Activated naive CD4-positive, alpha-beta T cell treated with anti-CD3 and anti-CD28 coated beads, Interleukin-2, amount 50 U/mL, for 24 hours (primary cell): ENCODE data around the gene ABCA1.

Experiments used
- H3K27ac Mint-ChIP-seq: one replicate; pipeline ENCODE4 v1.8.0; 2021; ENCODE audit warnings: mild to moderate bottlenecking, mixed read lengths
- H3K27me3 Mint-ChIP-seq: one replicate; pipeline ENCODE4 v1.8.0; 2021; ENCODE audit warnings: mixed read lengths
- H3K36me3 Mint-ChIP-seq: one replicate; pipeline ENCODE4 v1.8.0; 2021; ENCODE audit warnings: mixed read lengths
- H3K4me1 Mint-ChIP-seq: one replicate; pipeline ENCODE4 v1.8.0; 2021; ENCODE audit warnings: mixed read lengths
- H3K4me3 Mint-ChIP-seq: one replicate; pipeline ENCODE4 v1.8.0; 2021; ENCODE audit warnings: mild to moderate bottlenecking, mixed read lengths
- H3K9me3 Mint-ChIP-seq: one replicate; pipeline ENCODE4 v1.8.0; 2021; ENCODE audit warnings: mixed read lengths

ABCA1 gene

DNA sequence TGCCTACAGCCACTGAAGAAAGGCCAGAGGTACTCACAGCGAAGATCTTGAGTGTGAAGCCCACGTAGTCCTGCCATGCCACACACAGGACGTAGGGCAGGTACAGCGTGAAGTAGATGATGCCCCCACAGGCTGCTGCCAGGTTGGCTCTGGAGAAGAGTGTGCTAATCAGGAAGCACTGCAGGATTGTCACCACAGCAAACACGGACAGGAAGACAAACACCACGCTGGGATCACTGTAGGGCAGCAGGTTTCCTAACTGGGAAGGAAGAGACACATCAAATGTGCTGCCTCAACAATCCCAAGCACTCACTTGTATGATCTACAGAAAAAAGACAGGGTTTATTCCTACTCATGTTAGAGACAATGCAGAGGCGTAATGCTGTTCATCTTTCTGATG, 101.0 kb downstream of the ABCA1 start:
- H3K4me1 Mint-ChIP-seq, result no peaks in the 10 kb centered on the region
- H3K27ac Mint-ChIP-seq, result no peak overlapping the region
- H3K9me3 Mint-ChIP-seq, result no peaks in the 10 kb centered on the region
- peaks cover 30% of the 10 kb centered on the region for H3K36me3 Mint-ChIP-seq
- no peaks in the 10 kb centered on the region for H3K27me3 Mint-ChIP-seq
- no peak overlapping the region for H3K4me3 Mint-ChIP-seq

DNA sequence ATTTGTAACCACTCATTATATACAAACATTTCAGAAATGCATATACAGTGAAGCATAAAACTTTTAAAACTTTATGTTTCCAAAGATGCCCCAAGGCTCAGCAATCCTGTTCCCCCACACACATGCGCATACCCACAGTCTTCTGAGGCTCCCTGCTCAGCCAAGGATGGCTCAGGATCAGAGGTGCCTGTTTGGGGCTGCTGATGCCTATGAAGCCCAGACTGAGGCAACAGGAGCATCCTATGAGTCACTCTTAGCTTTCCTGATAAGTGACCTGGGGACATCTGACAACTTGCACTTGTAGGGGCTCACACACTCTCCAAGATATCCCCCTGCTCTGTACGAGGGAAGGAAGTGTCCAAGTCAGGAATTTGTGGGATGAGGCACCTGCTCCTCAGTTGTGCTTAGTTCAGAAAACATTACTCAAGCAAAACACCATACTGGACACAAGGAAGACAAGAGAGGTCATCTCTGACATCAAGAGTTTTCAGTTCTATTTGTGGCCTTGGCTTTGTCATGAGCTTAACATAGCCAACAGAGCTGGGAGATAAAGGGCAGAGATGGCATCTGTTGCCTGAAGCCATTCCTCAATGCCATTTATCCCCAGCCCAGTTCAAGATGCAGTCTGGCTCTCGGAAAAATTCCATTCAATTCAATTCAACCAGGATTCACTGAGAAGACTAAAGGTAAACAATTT, 101.7 kb downstream of the ABCA1 start:
- Mint-ChIP-seq H3K27me3 (no peaks in the 10 kb centered on the region), H3K36me3 (peaks cover 26% of the 10 kb centered on the region)

DNA sequence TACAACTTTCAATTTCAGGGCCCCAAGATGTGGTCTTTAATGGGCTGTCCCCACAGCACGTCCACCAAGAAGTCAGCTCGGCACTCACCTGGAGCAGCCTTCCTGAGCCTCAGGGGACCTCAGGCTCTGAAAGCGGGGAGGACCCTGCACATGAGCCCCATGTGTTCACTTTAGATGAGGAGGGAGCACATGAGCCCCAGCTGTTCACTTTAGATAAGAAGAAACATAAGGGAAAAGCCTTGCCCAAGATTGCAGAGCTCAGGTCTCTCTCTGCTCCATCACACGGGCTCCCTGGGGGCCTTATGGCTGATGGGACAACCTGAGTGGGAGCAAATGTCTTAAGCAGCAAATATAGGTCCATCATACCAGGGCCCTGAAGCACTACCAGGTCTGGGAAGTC, 107.6 kb downstream of the ABCA1 start:
- Mint-ChIP-seq H3K27ac (no peak overlapping the region), H3K36me3 (peaks cover 26% of the 10 kb centered on the region), H3K4me3 (no peak overlapping the region)

More for the DNA sequence above, 101.7 kb downstream of the ABCA1 start:
- Mint-ChIP-seq H3K4me3 (no peak overlapping the region), H3K27ac (peak overlapping the region; percentile 17), H3K9me3 (no peaks in the 10 kb centered on the region), H3K4me1 (no peaks in the 10 kb centered on the region)

DNA sequence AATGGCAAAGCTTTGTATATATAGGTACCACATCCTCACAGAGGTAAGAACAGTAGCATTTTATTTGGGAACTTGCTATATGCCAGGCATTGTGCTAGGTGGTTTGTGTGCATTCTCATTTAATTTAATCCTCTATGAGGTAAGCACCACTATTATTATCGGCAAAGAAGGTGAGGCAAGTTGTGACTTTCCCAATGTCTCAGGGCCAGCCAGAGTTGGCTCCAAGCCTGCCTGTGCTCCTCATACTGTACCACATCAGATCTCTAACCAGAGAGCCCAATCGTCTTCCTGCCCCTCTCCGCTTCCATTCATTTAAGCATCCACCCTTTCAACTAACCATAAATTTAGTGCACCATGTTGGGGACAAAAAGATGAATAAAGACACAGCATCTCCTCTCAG, 108.9 kb downstream of the ABCA1 start:
- Mint-ChIP-seq H3K9me3 (no peaks in the 10 kb centered on the region), H3K27ac (no peak overlapping the region), H3K27me3 (no peaks in the 10 kb centered on the region), H3K36me3 (peaks cover 23% of the 10 kb centered on the region), H3K4me1 (no peaks in the 10 kb centered on the region), H3K4me3 (no peak overlapping the region)

More for the DNA sequence above, 107.6 kb downstream of the ABCA1 start:
- Mint-ChIP-seq H3K27me3 (no peaks in the 10 kb centered on the region), H3K4me1 (no peaks in the 10 kb centered on the region), H3K9me3 (no peaks in the 10 kb centered on the region)

DNA sequence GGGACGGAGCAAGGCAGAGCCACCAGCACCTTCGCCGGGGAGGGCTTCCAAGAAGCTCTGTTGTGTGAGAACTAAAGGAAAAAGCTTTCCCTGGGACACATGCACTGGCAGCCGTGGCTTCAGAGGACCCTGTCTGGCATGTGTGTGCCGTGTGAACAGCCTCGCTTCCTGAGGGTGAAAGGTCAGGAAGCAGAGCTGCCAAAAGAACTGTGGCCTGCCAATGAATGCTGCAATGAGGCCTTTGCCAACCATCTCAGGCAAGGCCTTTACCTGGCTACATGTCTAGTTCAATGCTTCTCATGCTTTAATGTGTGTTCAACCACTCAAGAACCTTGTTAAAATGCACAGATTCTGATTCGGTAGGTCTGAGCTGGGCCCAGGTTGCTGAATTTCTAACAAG, 110.5 kb downstream of the ABCA1 start:
- H3K4me3 Mint-ChIP-seq, result no peak overlapping the region
- no peak overlapping the region for H3K27ac Mint-ChIP-seq
- H3K9me3 Mint-ChIP-seq, result no peaks in the 10 kb centered on the region
- no peaks in the 10 kb centered on the region for H3K27me3 Mint-ChIP-seq
- H3K36me3 Mint-ChIP-seq, result peaks cover 18% of the 10 kb centered on the region
- no peaks in the 10 kb centered on the region for H3K4me1 Mint-ChIP-seq

DNA sequence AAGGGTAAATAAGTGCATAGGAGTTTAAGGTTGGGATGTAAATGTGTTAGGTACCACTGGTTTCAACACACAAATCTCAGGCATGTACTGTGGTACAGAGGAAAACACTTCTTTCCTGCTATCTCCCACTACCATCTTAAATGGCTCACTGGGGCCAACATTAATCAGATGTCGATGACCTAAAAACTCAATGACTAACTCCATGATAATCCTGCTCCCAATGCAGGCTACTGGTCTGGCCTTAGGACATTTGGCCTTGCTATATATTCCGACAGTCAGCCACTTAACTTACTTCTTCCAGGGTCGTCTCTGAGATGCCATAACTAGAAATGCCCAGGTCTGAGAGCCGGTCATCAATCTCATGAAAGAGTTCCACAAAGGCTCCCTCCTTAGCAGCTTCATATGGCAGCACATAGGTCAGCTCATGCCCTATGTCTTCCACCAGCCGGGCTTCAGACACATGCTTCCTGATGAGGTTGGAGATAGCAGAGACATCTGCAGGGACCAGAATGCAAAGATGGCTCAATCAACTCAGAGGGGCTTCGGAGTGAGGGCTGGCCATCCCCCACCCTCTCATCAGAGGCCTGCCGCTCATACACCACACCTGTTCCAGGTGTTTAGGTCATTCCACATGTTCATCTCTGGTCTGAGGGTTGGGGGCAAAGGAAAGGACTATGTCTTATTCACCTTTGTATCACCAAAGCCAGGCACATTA, 111.9 kb downstream of the ABCA1 start:
- Mint-ChIP-seq H3K27ac (no peak overlapping the region), H3K36me3 (peaks cover 21% of the 10 kb centered on the region), H3K4me3 (no peak overlapping the region)

DNA sequence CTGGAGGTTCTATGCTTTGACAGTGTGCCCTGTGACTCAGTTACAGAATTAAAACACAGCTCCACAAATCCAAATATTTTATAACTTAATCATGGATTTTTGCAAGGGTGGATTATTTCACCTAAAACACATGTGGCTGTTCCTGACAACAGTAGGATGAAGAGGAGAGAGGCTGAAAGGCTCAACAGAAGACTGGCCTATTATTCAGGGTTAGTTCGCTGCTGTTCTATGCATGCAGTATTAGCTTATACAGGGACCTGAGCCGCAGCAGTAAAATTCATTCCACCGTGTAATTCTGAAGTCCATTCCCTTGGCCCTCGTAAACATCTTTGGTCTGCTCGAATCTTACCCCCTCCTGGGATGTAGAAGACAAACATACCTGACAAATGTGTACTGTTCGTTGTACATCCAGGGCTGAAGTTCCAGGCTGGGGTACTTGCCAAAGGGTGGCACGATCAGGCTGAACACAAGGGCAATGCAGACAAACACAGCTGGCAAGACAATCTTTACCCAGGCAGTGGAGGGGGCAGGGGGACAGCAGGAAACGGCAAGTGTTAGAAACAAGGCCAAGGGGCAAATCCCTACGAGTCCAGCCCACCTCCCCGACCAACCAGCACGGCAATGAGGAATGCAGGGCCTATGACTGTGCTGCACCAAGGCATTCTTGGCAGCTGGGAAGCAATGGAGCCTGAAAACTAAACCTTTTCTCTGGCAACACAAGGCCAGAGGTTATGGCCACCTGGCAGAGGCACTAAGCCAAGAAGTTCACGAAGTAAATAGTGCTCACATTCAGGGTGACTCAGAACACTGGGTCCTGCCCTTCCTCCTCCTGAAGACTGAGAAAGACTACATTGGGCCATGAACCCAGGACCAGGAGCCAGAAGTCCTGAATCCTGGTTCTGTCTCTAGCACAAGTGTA, 117.3 kb downstream of the ABCA1 start:
- Mint-ChIP-seq H3K27me3 (no peaks in the 10 kb centered on the region), H3K27ac (no peak overlapping the region), H3K9me3 (no peaks in the 10 kb centered on the region), H3K4me1 (no peaks in the 10 kb centered on the region), H3K36me3 (peaks cover 14% of the 10 kb centered on the region), H3K4me3 (no peak overlapping the region)

More for the DNA sequence above, 111.9 kb downstream of the ABCA1 start:
- Mint-ChIP-seq H3K27me3 (no peaks in the 10 kb centered on the region), H3K4me1 (no peaks in the 10 kb centered on the region), H3K9me3 (no peaks in the 10 kb centered on the region)

DNA sequence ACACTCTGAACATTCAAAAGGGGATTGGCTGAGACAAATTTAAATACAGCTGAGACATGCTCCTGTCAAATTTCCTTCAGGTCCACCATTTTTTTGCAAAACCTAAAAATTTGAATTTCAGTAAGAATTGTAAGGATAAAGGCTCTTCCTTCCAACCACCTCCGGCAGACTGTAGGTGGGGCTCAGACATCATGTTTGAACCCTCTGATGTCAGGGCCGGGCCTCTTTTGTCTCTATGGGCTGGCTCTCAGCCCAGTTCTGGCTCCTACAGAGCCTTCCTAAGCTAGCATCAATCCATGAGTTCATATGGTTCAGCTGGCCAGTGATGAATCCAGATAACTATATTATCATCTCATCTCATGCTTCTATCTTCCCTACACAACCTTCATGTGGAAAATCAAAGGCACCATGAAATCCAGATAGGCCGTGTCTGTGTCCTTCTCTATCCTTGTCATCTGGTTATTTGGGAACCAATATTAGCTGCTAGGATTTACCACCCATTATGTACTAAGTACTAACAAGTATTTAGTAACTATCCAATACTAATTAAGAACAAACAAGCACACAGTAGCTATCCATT, 119.8 kb downstream of the ABCA1 start:
- Mint-ChIP-seq H3K27me3 (no peaks in the 10 kb centered on the region), H3K27ac (no peak overlapping the region), H3K4me1 (no peaks in the 10 kb centered on the region), H3K9me3 (no peaks in the 10 kb centered on the region), H3K36me3 (peaks cover 11% of the 10 kb centered on the region), H3K4me3 (no peak overlapping the region)

DNA sequence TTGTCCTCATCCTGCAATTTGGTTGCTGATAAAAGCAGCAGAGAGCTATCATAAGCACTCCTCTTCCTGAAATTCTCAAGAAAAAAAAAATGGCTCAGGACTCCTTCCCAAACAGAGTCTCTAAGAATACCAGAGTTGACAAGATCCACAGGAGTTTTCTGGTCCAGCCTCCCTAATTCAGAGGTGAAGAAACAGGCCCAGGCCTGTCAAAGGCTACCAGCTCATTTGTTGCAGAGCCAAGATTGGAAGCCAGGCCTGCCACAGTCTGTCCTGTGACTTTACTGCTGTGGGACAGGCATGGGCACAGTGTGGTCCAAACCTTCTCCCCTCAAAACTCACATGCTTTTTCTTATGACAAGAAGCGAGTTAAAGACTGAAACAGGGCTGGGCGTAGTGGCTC, 122.5 kb downstream of the ABCA1 start:
- no peaks in the 10 kb centered on the region for H3K9me3 Mint-ChIP-seq
- H3K4me3 Mint-ChIP-seq, result no peak overlapping the region
- no peaks in the 10 kb centered on the region for H3K27me3 Mint-ChIP-seq
- H3K36me3 Mint-ChIP-seq, result peaks cover 9% of the 10 kb centered on the region
- H3K27ac Mint-ChIP-seq, result no peak overlapping the region
- no peaks in the 10 kb centered on the region for H3K4me1 Mint-ChIP-seq

DNA sequence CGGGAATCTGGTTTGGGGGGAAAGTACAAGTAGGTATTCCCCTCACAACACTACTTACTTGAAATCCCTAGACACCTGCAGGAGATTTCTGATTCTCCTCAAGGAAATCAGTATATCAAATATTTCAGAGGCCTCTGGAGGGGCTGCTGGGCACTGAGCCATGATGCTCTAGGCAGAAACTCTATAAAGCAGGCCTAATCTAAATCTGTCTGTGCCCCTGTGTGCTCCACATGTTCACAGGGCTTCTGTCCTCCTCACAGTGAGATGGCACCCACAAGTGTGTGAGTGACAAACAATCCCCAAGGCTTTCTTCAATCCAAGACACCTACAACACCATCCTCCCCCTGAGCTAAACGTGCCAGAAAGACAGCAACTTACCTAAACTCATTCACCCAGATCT, 125.0 kb downstream of the ABCA1 start:
- Mint-ChIP-seq H3K36me3 (peaks cover 8% of the 10 kb centered on the region), H3K9me3 (no peaks in the 10 kb centered on the region), H3K4me1 (no peaks in the 10 kb centered on the region), H3K4me3 (no peak overlapping the region), H3K27ac (no peak overlapping the region), H3K27me3 (no peaks in the 10 kb centered on the region)

DNA sequence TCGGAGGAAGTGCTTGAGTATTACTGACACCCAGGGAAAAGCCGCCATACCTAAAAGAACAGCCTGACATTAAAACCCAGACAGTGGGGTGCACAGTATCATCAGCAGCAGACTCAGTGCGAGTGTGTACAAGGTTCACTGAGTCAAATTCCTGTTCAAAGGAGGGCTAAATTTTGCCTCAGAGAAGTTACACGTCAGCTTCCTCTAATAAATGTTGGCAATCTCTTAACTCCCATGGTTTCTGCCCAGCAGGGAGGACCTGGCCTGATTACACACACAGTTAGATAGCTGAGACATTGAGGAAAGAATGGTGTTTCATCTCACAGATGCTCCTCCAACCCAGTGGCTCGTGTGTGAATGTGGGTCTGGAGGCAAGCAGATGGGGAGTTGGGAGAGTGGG, 125.8 kb downstream of the ABCA1 start:
- Mint-ChIP-seq H3K27ac (no peak overlapping the region), H3K27me3 (no peaks in the 10 kb centered on the region), H3K9me3 (no peaks in the 10 kb centered on the region), H3K36me3 (peaks cover 8% of the 10 kb centered on the region), H3K4me1 (no peaks in the 10 kb centered on the region), H3K4me3 (no peak overlapping the region)

DNA sequence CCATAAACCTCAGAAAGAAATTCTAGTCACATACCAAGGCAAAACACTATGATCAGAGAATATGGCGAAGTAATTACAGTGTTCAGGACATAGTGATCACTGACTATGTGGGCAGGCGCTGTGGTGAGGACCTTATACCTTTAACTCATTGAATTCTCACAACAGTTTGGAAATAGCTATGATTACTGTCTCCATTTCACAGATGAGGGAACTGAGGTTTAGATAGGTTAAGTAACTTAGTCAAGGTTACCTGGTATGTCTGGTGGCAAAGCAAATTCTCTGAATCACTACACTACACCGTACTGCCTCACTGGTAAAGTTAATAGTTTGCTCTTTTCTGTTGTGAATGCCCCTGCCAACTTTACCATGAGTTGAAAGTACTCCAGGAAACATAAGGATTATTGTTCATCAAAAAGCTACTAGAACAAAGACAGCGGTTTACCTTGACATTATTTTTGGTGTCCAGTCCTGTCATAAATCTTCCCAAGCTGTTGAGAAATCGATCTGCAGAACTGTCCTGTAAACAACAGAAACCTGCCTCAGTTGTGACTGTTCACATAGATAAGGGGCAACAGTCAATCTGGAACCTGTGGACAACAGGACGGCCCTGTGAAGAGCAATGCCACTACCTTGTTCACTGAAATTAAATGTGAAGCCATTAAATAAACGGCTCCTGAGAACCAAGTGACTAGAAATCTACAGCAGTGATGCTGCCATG, 127.7 kb downstream of the ABCA1 start:
- Mint-ChIP-seq H3K4me3 (no peak overlapping the region), H3K9me3 (no peaks in the 10 kb centered on the region), H3K27me3 (no peaks in the 10 kb centered on the region), H3K27ac (no peak overlapping the region), H3K4me1 (no peaks in the 10 kb centered on the region), H3K36me3 (peaks cover 12% of the 10 kb centered on the region)

DNA sequence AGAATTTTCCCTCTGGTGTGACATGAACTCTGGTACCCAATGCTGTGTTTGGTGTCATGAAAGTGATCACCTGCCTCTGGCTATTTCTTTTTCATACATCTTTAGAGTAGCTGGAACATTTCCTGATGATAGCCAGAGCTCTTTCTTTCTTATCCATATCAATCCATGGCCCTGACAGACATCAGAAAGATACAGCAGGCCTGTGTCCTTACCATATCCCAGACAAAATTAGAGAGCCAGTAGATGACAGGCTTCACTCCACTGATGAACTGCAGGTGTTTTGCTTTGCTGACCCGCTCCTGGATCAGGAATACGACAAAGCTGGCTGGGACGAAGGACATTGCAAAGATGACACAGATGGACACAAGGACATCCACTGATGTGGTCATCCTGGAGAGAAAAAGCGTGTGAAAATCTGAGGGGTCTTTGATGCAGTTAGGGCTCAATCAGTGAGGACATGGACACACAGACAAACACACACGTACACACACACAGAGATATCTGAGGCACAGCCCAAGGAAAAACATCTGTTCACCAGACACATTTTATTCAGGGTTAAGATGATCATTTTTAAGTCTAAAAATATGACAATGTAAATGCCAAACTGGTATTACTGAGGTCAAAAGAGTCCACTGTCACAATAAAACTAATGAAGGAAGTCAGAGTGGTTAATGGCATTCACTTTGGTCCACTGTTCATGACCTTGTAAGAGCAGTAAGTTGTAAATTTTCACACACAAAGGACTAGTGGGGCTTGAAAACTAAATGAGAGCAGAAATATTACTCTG, 129.6 kb downstream of the ABCA1 start:
- Mint-ChIP-seq H3K27ac (no peak overlapping the region), H3K9me3 (no peaks in the 10 kb centered on the region), H3K4me3 (no peak overlapping the region), H3K36me3 (peaks cover 17% of the 10 kb centered on the region), H3K4me1 (no peaks in the 10 kb centered on the region), H3K27me3 (no peaks in the 10 kb centered on the region)

DNA sequence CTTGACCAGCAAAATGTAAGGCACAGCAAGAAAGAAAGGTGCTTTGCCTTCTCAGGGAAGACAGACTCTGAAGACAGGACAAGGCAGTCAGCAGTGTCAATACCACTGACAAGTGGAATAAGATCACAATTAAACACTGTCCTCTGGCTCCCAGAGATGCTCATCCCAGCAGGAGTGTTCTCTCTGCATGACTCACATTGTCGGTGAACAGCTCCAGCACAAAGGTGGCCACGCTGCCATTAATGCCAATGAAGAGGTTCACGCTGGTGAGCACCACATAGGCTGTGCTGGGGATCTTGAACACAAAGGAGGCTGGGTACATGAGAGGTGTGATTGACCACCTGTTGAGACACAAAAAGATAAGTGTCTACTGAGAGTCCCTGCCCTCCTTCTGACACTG, 132.1 kb downstream of the ABCA1 start:
- no peaks in the 10 kb centered on the region for H3K4me1 Mint-ChIP-seq
- no peaks in the 10 kb centered on the region for H3K9me3 Mint-ChIP-seq
- H3K27me3 Mint-ChIP-seq, result no peaks in the 10 kb centered on the region
- H3K27ac Mint-ChIP-seq, result no peak overlapping the region
- H3K36me3 Mint-ChIP-seq, result peaks cover 20% of the 10 kb centered on the region
- H3K4me3 Mint-ChIP-seq, result no peak overlapping the region
